WTC11 (cell line): Measurements from ENCODE around the gene OSGEP. TPM values are rescaled to one million over a fixed set of nuclear protein-coding genes. Genes with fewer than 3 reads are reported as not detected.
"Not testable (repeated sequence)": the region's sequence is repeated elsewhere in the genome, so short reads cannot be mapped to it uniquely, and the experiment has no call there.

ENCODE experiments used
- ATAC-seq: fragments of 200-7000 bp; cut with Tn5 transposase; 2 replicates; pipeline ENCODE4 v1.10.0; 2021; ENCODE audit warnings: mild to moderate bottlenecking, moderate library complexity
- CTCF ChIA-PET: fragments of 300-600 bp; sonication (Branson Sonifier 250); formaldehyde crosslinking; loops from one replicate; lab custom pipeline; 2021; ENCODE audit warnings: antibody characterized with exemption; lab: Charles Lee
- POLR2A ChIA-PET: fragments of 350-600 bp; sonication (Branson Sonifier 250); formaldehyde crosslinking; loops from one replicate; lab custom pipeline; 2021; ENCODE audit warnings: antibody characterized with exemption; lab: Charles Lee
- DNase-seq: peaks from one replicate; pipeline ENCODE4 v3.0.0; 2021; ENCODE audit warnings: low spot score
- H3K27ac Mint-ChIP-seq: 2 replicates; pipeline ENCODE4 v1.8.0; 2021; ENCODE audit warnings: mixed read lengths
- H3K27me3 Mint-ChIP-seq: 2 replicates; pipeline ENCODE4 v1.8.0; 2021; ENCODE audit warnings: low read depth, mild to moderate bottlenecking, moderate library complexity, mixed read lengths
- H3K36me3 Mint-ChIP-seq: 2 replicates; pipeline ENCODE4 v1.8.0; 2021; ENCODE audit warnings: mixed read lengths
- H3K4me1 Mint-ChIP-seq: 2 replicates; pipeline ENCODE4 v1.8.0; 2022; ENCODE audit warnings: mixed read lengths
- H3K4me3 Mint-ChIP-seq: 2 replicates; pipeline ENCODE4 v1.8.0; 2021; ENCODE audit warnings: mild to moderate bottlenecking, moderate library complexity, mixed read lengths
- H3K9me3 Mint-ChIP-seq: 2 replicates; pipeline ENCODE4 v1.8.0; 2021; ENCODE audit warnings: mixed read lengths
- AR ChIP-seq: fragments of 250-450 bp; sonication (Bioruptor Pico); IDR thresholded peaks from 2 replicates; pipeline ENCODE4 v1.9.0; 2021; ENCODE audit warnings: mild to moderate bottlenecking
- ATF6 ChIP-seq: sonication (generic); formaldehyde crosslinking; IDR thresholded peaks from 2 replicates; pipeline ENCODE4 v1.8.1; 2023; ENCODE audit warnings: mild to moderate bottlenecking, missing genetic modification reagents
- EMX1 ChIP-seq: fragments of 250-450 bp; sonication (Bioruptor Pico); IDR thresholded peaks from 2 replicates; pipeline ENCODE4 v1.8.0; 2021; ENCODE audit warnings: mild to moderate bottlenecking
- GRHL2 ChIP-seq: fragments of 250-450 bp; sonication (Bioruptor Pico); IDR thresholded peaks from 2 replicates; pipeline ENCODE4 v1.8.0; 2022; ENCODE audit warnings: mild to moderate bottlenecking, moderate library complexity; ENCODE audit not compliant: insufficient replicate concordance, severe bottlenecking
- IRF1 ChIP-seq: sonication (generic); formaldehyde crosslinking; IDR thresholded peaks from 2 replicates; pipeline ENCODE4 v1.8.0; 2023; ENCODE audit warnings: missing genetic modification reagents
- MAX ChIP-seq: sonication (generic); formaldehyde crosslinking; IDR thresholded peaks from 2 replicates; pipeline ENCODE4 v1.8.0; 2022; ENCODE audit warnings: mild to moderate bottlenecking, missing genetic modification reagents
- NFATC4 ChIP-seq: fragments of 250-450 bp; sonication (Bioruptor Pico); IDR thresholded peaks from 2 replicates; pipeline ENCODE4 v1.9.0; 2021; ENCODE audit warnings: mild to moderate bottlenecking
- SOX15 ChIP-seq: fragments of 250-450 bp; sonication (Bioruptor Pico); IDR thresholded peaks from 2 replicates; pipeline ENCODE4 v1.9.0; 2021; ENCODE audit warnings: mild to moderate bottlenecking
- USF2 ChIP-seq: sonication (generic); formaldehyde crosslinking; IDR thresholded peaks from 2 replicates; pipeline ENCODE4 v1.8.1; 2023; ENCODE audit warnings: mild to moderate bottlenecking, missing genetic modification reagents, moderate library complexity
- ZNF671 ChIP-seq: fragments of 250-450 bp; sonication (Bioruptor Pico); IDR thresholded peaks from 2 replicates; pipeline ENCODE4 v1.8.0; 2021; ENCODE audit warnings: mild to moderate bottlenecking
- total RNA-seq: library from RNA; stranded (reverse); gene quantifications from 3 replicates; pipeline ENCODE4 v1.2.3, GENCODE V29; 2021
- TF ChIP-seq, protein P1 (sequence below): fragments of 250-450 bp; sonication (Bioruptor Pico); IDR thresholded peaks from 2 replicates; pipeline ENCODE4 v1.8.0; 2021; ENCODE audit warnings: mild to moderate bottlenecking

OSGEP gene
- total RNA-seq, 1 experiment from 2014 or later = 40.0 TPM

- Mint-ChIP-seq H3K36me3 (peaks cover 30% of the 10 kb centered on the region), H3K4me1 (peaks cover 14% of the 10 kb centered on the region), H3K27ac (no peak overlapping the region; the same call in none of the 2 replicates), H3K9me3 (no peaks in the 10 kb centered on the region), H3K27me3 (no peaks in the 10 kb centered on the region), H3K4me3 (no peak overlapping the region)
- DNase-seq (no peak), ATAC-seq (no peak)
- POLR2A ChIA-PET = no interaction called here
- CTCF ChIA-PET = interaction anchor here (2.1 to 2.9 kb wide), 2 partner anchors 42 to 152 kb away, joined by 10 read pairs; no protein-coding TSS in a partner anchor
- no peak for TF ChIP-seq ATF6 (CRISPR knock-in tag)
- TF ChIP-seq, protein P1, sequence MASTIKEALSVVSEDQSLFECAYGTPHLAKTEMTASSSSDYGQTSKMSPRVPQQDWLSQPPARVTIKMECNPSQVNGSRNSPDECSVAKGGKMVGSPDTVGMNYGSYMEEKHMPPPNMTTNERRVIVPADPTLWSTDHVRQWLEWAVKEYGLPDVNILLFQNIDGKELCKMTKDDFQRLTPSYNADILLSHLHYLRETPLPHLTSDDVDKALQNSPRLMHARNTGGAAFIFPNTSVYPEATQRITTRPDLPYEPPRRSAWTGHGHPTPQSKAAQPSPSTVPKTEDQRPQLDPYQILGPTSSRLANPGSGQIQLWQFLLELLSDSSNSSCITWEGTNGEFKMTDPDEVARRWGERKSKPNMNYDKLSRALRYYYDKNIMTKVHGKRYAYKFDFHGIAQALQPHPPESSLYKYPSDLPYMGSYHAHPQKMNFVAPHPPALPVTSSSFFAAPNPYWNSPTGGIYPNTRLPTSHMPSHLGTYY (CRISPR knock-in tag) = 0 out of 2 replicates have a peak, but pooled peaks have one; percentile 15
Measured at GRCh38 chr14:20456971-20457370, 2.4 kb upstream of the OSGEP start.

DNA sequence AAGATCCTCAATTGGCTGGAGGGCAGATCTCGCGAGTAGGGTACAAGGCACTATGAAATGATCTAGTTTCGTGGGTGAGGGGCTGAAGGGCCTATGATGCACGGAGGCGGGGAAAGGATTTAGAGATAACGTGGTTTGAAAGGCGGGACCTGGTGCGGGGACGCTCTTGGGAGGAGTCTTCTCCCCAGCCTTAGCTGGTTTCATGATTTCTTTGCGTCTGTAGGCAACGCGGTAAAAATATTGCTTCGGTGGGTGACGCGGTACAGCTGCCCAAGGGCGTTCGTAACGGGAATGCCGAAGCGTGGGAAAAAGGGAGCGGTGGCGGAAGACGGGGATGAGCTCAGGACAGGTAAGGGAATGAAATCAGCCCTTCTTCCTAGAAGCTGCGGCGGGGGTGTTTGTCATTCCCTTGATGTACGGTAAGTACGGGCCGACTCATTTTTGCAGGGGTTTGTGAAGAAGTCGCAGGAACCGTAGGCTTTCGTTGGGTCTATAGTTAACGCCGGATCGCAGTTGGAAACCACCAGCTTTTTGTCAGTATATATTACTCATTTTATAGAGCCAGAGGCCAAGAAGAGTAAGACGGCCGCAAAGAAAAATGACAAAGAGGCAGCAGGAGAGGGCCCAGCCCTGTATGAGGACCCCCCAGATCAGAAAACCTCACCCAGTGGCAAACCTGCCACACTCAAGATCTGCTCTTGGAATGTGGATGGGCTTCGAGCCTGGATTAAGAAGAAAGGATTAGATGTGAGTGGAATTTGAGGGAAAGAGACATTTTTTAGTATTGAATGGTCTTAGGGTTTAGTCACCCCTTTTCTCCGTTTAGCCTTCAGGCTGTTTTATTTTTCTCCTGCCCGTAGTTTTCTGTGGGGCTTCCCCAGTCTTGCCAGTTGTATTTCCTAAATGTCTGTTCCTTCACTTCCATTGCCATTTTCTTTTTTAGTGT lies 1.0 kb upstream of the OSGEP start:
- Mint-ChIP-seq H3K36me3 (peaks cover 41% of the 10 kb centered on the region), H3K4me3 (no peak overlapping the region), H3K4me1 (peaks cover 12% of the 10 kb centered on the region), H3K27ac (no peak overlapping the region), H3K9me3 (no peaks in the 10 kb centered on the region), H3K27me3 (no peaks in the 10 kb centered on the region)
- ATAC-seq = peak; percentile 38
- TF ChIP-seq ZNF671 (peak; percentile 35; the same call in 1 of the 2 replicates), USF2 (no peak; the same call in none of the 2 replicates), EMX1 (peak; percentile 61; the same call in 1 of the 2 replicates), SOX15 (no peak), GRHL2 (CRISPR knock-in tag) (no peak), MAX (CRISPR knock-in tag) (0 out of 2 replicates have a peak, but pooled peaks have one; percentile 76), NFATC4 (peak; percentile 61; the same call in 1 of the 2 replicates), IRF1 (CRISPR knock-in tag) (no peak), AR (peak; percentile 82; the same call in 1 of the 2 replicates)
- ChIA-PET POLR2A (interaction anchor here (1.0 to 2.9 kb wide), 6 partner anchors 11 to 228 kb away, joined by 3 to 20 read pairs (median 8); partner anchors contain the start of genes PARP2 and PNP), CTCF (interaction anchor here (1.2 to 2.9 kb wide), 7 partner anchors 38 to 157 kb away, joined by 4 to 10 read pairs (median 5); partner anchors contain the start of genes PARP2 and TEP1)
- peak; percentile 29 for DNase-seq

GRCh38 chr14:20452831-20453230 lies 1.8 kb downstream of the OSGEP start:
- Mint-ChIP-seq H3K27ac (peak overlapping the region; percentile 27; the same call in 1 of the 2 replicates), H3K36me3 (peaks cover 27% of the 10 kb centered on the region), H3K4me3 (peak overlapping the region; percentile 17; the same call in 1 of the 2 replicates)
- H3K27me3 Mint-ChIP-seq, CTCF ChIA-PET, DNase-seq, H3K9me3 Mint-ChIP-seq, H3K4me1 Mint-ChIP-seq, ATAC-seq: not testable (repeated sequence)
- POLR2A ChIA-PET = interaction anchor here (1.1 kb wide), 1 partner anchor 109 kb away, joined by 5 read pairs; the partner anchor contains the start of gene PARP2
